ENCODE data around the gene ORAI1.
"Not testable (repeated sequence)": the region's sequence is repeated elsewhere in the genome, so short reads cannot be mapped to it uniquely, and the experiment has no call there.

The ORAI1 gene

DNA sequence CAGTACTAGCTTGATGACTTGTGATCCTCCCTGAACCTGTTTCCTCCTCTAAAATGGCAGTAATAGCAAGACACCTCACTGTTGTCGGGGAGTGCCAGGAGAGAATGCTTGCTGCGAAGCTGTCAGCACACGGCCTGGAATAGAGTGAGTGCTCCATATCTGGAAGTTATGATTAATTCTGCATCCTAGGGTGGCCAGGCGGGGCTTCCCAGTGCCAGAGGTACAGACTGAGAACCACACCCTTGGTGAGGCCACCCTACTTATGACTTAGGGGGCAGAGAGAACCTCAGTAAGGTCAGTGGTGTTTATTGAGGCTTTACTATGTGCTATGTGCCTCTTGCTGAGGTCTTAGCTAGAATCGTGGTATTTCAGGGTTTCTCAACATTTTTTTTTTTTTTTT lies 23.0 kb downstream of the ORAI1 start:
- no peak for DNase-seq (ENCODE audit: low read depth in 2 of 2)

DNA sequence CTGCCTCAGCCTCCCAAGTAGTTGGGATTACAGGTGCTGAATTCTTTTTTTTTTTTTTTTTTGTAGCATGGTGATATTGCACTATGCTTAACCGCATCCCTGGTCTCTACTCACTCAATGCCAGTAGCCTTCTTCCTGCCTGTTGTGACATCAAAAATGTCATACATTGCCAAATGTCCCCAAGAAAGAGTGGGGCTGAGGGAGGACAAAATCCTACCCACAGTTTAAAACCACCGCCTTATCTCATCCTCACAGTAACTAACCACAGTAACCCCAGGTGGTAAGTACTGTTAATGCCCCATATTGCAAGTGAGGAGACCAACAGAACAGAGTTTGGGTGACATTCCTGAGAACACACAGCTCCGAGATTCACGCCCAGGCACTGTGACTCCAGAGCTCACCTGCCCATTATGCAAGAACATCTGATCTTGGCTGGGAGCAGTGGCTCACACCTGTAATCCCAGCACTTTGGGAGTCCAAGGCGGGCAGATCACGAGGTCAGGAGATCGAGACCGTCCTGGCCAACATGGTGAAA lies 23.6 kb downstream of the ORAI1 start:
- no peak for DNase-seq (ENCODE audit: low read depth in 2 of 2)

GRCh38 chr12:121651320-121651719 lies 25.0 kb downstream of the ORAI1 start:
- no peak for DNase-seq (ENCODE audit: low read depth in 2 of 2)

- DNase-seq (ENCODE audit: low read depth in 2 of 2) = no peak
Observed at GRCh38 chr12:121652767-121653497, 26.6 kb downstream of the ORAI1 start.

DNA sequence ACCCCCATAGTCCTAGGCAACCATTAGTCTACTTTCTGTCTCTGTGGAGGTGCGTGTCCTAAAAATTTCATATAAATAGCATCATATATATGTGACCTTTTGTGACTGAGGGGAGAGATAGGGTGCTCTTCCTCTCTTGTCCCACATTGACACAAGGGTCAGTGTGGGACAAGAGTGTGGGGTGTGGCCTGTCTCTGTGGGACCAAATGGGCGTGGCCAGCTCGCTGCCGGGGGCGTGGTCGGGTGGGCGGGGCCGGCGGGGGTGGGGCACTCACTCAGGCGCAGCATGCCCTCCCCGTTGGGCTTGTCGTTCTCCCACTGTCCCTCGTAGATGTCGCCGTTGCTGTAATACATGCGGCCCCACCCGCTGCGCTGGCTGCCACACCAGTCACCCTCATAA lies 27.7 kb downstream of the ORAI1 start:
- DNase-seq (ENCODE audit: low read depth in 2 of 2) = no peak

DNA sequence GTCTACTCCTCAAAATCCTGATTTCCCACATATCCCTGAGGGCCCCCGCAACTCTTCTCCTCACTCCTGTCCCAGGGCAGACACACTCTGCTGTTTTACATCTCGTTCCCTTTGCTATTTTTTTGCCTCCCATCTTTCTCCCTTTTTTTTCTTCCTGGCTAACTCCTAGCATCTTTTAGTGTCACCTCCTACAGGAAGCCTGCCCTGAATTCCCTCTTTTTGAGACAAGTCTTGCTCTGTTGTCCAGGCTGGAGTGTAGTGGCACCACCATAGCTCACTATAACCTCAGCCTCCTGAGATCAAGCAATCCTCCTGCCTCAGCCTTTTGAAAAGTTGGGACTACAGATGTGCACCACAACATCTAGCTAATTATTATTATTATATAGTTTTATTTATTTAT lies 29.8 kb downstream of the ORAI1 start:
- no peak for DNase-seq (ENCODE audit: low read depth in 2 of 2)

GRCh38 chr12:121657305-121658008 lies 31.1 kb downstream of the ORAI1 start:
- DNase-seq (ENCODE audit: low read depth in 2 of 2) = no peak

- DNase-seq (ENCODE audit: low read depth in 2 of 2) = not testable (repeated sequence)
Observed at GRCh38 chr12:121661353-121662105, 35.2 kb downstream of the ORAI1 start.

- DNase-seq (ENCODE audit: low read depth in 2 of 2) = no peak
Observed at GRCh38 chr12:121663610-121663929, 37.2 kb downstream of the ORAI1 start.

- not testable (repeated sequence) for DNase-seq (ENCODE audit: low read depth in 2 of 2)
Observed at GRCh38 chr12:121666829-121667228, 40.5 kb downstream of the ORAI1 start.

DNA sequence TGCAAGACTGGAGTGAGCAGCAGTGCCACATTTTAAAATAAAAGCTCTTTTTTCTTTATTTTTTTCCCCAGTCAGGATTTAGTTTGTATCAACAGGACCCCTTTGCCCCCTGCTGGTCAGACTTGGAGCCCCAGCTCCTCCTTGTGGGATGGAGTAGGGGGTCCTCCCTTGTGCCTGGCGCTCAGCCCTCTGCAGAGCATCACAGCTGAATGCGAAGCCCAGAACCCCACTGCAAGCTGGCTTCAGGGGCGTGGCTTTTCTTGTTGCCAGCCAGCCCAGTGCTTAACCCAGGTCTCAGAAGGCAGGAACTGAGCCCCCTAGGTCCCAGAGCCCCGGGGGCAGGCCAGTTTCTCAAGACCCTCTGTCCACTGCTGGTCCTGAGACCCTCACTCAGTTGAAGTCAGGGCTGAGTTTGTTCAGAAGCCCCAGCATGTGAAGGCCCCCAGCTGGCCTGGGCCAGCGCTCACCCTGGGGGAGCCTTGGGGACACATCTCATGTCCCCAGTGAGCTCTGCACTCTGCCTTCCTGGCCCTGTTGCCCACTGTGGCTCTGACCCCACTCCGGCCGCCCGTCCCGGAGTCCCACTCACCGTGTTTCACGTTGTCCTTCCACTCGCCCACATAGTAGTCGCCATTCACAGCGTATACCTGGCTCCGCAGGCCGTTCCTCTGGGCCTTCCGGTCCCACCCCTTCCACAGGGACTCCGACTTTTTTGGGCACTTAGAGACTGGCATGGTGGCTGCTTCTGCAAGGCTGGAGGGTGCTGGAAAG lies 42.6 kb downstream of the ORAI1 start:
- DNase-seq (ENCODE audit: low read depth in 2 of 2) = peak in 1 of 2 experiments; percentile 15

DNA sequence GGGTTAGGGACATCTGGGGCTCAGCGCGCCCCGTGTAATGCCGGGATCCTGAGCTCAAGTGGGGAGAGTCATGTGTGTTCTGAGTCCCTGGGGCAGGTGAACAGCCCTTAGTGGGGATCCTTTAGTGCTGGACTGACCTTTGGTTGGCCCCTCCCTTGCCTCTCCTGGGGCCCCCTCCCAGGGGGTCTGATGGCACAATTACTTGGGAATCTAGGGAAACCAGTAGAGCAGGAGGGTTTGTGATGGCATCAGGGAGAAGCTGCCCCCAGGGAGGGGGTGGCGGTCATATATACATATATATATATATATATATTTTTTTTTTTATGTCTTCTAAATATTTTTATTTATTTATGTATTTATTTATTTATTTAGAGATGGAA lies 43.2 kb downstream of the ORAI1 start, which contains the start of gene MORN3:
MORN3 (minus strand) TSS at position 134 of the 380 bp plus-strand sequence. CDS start 171 bp downstream, outside the sequence.
- DNase-seq (ENCODE audit: low read depth in 2 of 2) = no peak

DNA sequence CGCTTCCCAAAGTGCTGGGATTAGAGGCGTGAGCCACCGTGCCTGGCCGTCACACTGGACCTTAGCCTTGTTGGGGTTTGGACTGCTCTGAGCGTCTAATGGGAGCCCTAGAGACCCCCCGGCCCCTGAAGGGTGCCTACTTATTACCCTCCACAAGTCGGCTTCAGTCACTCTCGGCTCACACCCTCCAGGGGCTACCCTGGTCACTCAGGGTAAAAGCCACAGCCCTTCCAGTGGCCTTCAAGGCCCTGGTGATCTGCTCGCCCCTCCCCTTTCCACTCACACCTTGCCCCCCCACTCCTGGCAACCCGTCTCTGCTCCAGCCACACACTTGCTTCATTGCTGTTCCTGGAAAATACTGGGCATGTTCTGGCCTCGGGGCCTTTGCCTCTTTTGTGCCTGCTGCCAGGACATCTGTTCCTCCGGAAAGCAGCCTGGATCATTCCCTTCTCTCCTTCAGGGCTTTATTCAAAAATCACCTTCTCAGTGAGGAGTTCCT lies 46.7 kb downstream of the ORAI1 start:
- DNase-seq (ENCODE audit: low read depth in 2 of 2) = no peak

DNA sequence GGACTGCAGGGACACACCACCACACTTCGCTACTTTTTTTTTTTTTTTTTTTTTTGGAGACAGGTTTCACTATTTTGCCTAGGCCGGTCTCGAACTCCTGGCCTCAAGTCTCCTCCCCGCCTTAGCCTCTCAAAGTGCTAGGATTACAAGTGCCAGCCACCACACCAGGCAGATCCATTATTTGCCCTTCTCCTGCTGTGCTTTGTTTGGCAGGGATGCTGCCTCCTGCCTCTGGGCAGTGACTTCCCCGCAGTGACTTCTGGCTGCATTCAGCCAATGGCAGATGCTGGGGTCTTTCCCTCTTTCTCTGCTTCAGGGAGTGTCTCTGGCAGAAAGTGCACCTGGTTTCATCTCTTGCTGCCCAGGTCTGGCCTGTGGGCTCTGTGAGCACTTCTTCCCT lies 49.9 kb downstream of the ORAI1 start:
- DNase-seq (ENCODE audit: low read depth in 2 of 2) = no peak

- DNase-seq (ENCODE audit: low read depth in 2 of 2) = no peak
Observed at GRCh38 chr12:121678305-121678704, 52.0 kb downstream of the ORAI1 start.

DNA sequence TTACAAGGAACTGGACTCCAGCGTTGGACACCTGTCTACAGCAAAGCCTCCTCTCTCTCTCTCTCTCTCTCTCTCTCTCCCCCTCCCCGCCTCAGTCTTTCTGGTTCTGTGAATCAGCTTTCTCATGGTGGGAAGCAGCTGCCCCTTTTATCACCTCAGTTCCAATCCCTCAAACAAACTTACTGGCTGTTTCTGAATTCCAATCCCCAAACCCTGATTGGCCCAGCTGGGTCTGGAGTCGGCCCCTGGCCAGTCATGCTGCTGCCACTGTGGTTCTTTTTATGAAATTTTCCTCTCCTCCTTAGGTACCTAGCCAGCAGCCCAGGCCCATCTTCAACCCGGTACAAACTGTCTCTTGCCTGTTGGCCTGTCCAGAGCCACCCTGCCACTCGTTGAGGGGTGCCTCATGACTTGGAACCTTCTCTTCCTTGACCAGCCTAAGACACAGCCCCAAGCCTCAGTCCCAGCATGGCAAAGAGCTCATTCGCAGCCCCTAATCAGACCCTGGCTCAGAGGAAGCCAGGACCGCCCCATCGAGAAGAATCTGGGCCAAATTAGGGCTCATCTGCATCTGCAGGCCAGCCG lies 52.5 kb downstream of the ORAI1 start:
- no peak for DNase-seq (ENCODE audit: low read depth in 2 of 2)

DNA sequence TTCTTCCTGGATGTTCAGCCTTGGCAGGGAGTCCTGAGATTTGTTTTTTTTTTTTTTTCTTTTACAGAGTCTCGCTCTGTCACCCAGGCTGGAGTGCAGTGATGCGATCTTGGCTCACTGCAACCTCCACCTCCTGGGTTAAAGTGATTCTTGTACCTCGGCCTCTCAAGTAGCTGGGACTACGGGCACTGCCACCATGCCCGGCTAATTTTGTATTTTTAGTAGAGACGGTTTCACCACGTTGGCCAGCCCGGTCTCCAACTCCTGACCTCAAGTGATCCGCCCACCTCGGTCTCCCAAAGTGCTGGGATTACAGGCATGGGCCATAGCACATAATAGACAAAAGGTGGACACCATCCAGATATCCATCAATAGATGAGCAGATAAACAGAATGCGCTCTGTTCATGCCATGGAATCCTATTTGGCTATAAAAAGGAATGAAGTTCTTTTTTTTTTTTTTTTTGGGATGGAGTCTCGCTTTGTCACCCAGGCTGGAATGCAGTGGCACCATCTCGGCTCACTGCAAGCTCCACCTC lies 53.4 kb downstream of the ORAI1 start:
- DNase-seq (ENCODE audit: low read depth in 2 of 2) = not testable (repeated sequence)

- DNase-seq (ENCODE audit: low read depth in 2 of 2) = no peak
Observed at GRCh38 chr12:121688966-121689365, 62.6 kb downstream of the ORAI1 start.

DNA sequence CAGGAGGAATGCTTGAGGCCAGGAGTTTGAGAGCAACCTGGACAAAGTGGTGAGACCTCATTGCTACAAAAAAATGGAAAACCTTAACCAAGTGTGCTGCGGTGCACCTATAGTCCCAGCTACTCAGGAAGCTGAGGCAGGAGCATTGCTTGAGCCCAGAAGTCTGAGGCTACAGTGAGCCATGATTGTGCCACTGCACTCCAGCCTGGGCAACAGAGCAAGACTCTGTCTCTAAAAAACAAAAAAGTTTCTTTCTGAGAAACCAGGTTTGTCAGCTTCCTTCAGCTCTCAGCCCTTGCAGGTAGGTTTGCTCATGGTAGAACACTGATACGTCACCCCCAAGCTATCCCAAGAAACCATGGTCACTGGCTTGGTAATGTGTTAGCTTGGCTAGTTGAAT lies 63.1 kb downstream of the ORAI1 start:
- DNase-seq (ENCODE audit: low read depth in 2 of 2) = no peak
